Measurements from ENCODE around the gene AKT1S1.
A peak's percentile ranks its signal among the peaks of the same experiment; 100 is the strongest.
"Not testable (repeated sequence)": the region's sequence is repeated elsewhere in the genome, so short reads cannot be mapped to it uniquely, and the experiment has no call there.

AKT1S1 gene

DNA sequence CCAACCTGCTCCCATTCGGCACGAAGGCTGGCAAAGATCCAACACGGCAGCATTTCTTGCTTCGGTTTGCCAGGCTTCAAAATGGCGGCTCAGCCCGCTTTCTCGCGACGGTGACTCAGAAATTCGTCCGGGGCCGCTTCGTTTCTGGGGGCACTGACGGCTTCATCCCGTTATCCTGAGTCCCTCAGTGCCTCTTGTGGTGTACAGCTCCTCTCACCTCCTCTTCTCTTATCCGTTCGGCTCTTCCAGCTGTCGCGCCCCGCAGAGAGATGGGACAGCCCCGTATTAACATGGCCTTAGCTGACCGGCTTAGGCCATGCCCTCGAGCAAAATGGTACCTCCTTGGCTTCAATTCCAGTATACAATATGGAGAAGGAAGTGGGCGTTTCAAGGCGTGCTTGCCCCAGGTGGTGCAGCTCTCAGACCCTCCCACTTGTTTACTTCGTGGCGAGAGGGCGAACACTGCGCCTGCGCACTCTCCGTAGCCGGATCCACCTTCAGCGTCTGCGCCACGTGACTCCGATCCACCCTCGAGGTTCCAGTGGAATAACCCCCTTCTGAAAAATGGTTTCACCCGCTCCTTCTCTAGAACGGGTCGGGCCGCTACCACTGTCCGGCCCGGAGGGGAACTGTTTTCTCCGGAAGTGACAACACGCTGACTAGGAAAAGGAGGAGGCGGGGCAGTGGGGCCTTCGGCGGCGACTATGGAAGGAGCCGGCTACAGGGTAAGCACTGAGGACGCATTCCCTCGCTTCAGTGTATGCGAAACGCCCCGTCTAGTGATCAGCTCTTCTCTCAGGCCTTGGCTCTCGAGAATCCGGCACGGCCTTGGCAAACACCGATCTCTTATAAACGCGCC is at the start of gene AKT1S1, which contains the start of gene TBC1D17:
Gene AKT1S1 (minus strand): TSS at position 336 of the 859 bp plus-strand sequence. CDS start 4,060 bp downstream, outside the sequence.
Gene TBC1D17 (plus strand): TSS at position 683 of the 859 bp plus-strand sequence. CDS start 22 bp downstream, at position 705.
- DNase-seq (ENCODE audit: low read depth) = peak; percentile 96

DNA sequence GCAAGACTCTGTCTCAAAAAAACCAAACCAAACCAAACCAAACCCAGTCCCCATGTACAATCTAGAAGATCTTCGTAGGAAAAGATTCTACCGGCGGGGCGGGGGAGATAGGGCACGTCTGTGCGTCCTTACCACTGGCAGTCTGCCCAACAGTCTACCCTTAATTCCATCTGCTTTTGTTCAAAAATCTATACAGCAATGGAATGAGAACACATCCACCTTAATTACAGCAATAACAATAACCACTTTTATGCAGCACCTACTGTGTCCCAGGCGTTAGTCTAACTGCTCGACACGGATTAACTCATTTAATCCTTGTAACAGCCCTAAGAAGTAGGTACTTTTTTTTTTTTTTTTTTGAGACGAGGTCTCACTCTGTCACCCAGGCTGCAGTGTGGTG is 49.4 kb upstream of the AKT1S1 start:
- DNase-seq (ENCODE audit: low read depth) = no peak

DNA sequence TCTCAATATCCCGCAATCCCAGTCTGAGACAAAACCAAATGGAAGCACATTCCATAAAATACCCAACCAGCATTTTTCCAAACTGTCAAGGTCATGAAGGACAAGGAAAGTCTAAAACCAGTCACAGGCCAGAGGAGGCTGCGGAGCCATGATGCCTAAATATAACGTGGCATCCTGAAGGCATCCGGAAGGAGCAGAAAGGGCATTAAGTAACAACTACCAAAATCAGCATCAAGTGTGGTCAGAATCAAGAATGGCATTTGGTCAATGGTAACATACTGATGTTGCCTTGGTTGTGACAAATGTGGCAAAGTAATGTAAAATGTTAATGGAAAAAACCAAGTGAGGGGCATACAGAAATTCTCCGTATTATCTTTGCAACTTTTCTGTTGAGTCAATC is 48.3 kb upstream of the AKT1S1 start:
- no peak for DNase-seq (ENCODE audit: low read depth)

GRCh38 chr19:49924881-49925210 is 47.7 kb upstream of the AKT1S1 start:
- DNase-seq (ENCODE audit: low read depth) = not testable (repeated sequence)

DNA sequence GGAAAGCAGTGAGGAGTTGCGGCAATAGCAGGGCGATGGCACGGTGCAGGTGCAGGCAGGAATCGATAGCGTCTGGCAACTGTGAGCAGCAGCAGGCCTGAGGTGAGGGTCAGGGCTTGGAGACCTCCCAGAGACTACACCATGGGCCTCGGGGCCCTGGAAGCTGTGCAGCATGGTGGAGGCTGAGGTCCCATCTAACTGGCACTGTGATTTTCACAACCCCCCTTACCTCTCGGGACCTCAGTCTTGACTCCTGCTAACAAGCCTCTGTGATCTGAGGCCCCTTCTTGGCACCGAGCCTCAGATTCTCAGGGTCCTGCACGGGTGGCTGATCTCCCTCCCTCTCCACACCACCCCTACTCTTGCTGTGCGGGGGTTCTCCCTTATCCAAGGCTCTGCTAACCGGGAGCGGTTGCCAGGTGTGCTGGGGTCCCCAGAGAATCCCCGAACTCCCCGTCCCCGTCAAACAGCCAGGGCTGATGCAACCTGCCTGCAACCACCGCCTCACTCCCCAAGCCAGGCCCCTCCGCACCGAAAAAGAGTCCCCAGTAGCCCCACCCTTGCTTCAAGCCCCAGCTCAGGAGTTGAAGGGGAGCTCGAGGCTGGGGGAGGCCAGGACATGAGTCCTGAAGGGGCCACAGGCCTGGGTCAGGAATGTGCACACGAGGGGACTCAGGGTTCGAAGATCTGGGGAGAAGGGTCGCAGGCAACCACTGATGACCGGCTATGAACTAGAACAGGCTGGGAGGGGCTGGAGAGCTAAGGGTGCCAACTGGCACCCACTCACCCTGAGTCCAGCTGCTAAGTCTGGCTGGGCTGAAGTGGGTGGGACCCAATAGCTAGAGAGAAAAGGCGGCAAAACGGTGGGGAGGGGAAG is 47.1 kb upstream of the AKT1S1 start:
- no peak for DNase-seq (ENCODE audit: low read depth)

- no peak for DNase-seq (ENCODE audit: low read depth)
Observed at GRCh38 chr19:49923055-49924003, 46.2 kb upstream of the AKT1S1 start.

- DNase-seq (ENCODE audit: low read depth) = no peak
Observed at GRCh38 chr19:49921871-49922795, 45.0 kb upstream of the AKT1S1 start.

DNA sequence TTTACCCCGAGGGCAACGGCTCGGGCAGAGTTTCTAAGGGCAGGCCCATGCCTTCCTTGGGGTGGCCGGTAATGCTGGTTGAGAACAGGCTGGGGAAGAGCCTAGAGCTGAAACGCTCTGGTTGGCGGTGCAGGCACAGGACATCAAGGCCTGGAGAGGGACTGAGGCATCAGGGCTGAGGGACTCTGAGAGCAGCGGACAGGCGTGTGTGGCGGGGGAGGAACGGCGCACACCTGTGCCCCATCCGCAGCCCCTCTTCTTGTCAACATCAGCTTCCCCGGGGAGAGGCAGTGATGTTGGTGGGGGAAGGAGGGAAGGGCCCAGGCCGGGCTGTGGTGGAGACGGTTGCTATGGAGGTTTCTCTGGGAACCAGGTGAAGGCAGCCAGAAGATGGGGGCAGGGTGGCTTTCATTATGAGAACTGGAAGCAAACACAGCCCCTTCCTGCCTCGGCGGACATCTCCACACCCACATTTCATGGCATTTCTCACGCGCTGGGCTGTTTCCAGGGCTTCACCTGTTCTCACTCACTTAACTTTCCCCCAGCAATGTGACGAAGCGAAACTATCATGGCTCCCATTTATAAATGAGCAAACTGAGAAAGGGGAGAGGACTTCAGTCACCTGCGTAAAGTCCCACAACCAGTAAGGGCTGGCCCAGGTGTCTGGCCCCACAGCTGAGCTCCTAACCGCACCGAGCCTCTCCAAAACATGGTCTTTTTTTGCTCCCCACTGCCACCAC is 43.6 kb upstream of the AKT1S1 start:
- DNase-seq (ENCODE audit: low read depth) = no peak

GRCh38 chr19:49918089-49918488 is 40.9 kb upstream of the AKT1S1 start:
- DNase-seq (ENCODE audit: low read depth) = no peak

GRCh38 chr19:49916839-49917733 is 39.9 kb upstream of the AKT1S1 start:
- DNase-seq (ENCODE audit: low read depth) = no peak

DNA sequence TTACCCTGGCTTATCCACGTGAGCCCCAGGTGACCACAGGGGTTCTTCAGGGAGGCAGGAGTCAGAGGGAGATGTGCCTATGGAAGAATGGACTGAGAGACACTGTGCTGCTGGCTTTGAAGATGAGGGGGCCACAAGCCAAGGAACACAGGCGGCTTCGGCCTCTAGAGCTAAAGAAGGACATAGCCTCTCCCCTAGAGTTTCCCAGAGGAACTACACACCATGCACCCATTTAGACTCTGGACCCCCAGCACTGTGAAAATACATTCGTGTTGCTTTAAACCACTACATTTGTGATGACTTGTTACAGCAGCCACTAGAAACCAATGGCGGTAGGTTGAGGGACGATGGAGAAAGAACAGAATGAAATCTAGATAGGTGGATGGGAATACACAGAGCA is 38.1 kb upstream of the AKT1S1 start:
- DNase-seq (ENCODE audit: low read depth) = no peak

GRCh38 chr19:49913720-49914119 is 36.6 kb upstream of the AKT1S1 start:
- DNase-seq (ENCODE audit: low read depth) = no peak

- no peak for DNase-seq (ENCODE audit: low read depth)
Observed at GRCh38 chr19:49912965-49913685, 36.0 kb upstream of the AKT1S1 start.

- DNase-seq (ENCODE audit: low read depth) = no peak
Observed at GRCh38 chr19:49911381-49912145, 34.4 kb upstream of the AKT1S1 start.

DNA sequence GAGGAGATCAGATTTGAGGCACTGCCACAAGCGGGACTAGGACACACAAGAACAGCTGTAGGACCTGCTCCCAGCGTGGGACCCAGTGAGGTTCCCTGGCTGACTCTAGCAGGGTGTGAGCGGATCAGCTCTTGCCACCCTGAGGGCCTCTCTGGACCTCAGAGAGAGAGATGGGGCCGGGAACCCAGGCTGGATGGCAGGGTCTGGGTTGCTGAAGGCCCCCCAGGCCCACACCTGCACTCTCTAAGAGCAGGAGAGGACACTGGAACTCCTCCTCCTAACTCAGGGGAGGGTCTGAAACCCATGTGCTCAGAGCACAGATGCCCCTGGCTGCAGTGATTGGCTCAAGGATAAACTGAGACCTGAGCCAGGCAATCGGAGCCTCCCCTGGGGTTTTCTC is 33.0 kb upstream of the AKT1S1 start:
- no peak for DNase-seq (ENCODE audit: low read depth)

DNA sequence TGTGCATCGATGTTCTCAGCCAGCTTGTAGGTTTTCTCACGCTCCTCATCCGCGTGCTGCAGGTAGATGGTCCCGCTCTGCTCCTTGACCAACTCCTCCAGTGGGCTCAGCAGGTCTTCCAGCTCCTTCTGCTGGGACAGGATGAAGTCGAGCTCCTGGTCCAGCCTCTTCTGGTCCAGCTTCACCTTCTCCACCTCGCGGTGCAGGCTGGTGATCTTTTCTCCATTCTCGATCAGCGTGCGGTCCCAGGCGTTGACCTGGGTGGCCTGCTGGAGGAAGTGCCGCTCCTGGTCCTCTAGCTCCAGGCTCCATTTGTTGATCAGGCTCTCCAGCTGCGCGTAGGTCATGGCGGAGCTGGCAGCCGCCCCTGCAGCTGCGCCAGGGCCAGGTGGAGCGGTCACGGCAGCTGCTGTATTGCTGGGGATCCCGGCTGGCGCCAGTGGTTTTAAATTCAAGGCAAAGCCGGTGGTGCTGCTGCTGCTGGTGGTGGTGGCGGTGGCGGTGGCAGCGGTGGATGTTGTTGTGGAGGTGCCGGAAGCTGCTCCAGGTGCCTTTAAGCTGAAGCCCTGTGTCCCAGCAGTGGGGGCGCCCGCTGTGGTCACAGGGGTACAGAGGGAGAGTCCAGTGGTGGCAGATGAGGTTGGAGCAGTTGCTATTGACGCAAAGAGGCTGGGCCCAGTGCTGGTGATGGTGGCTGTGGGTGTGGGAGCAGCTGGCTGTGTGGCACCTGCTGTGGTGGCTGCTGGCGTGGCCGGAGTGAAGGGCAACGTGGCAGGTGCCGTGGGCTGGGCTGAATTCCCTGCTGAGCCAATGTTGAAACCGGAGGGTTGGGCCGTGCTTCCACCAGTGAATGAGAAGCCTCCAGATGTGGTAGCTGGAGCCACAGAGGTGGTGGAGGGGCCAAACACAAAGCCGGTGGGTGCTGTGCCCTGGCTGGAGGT is 31.6 kb upstream of the AKT1S1 start:
- no peak for DNase-seq (ENCODE audit: low read depth)

Measured in stimulated activated CD8-positive, alpha-beta memory T cell treated with anti-CD3 and anti-CD28 coated beads, Interleukin-15, amount 100 ng/mL, for 1 hour (primary cell).